GM12878 (cell line): ENCODE results near the gene WASHC2A.
"Not testable (repeated sequence)": the region's sequence is repeated elsewhere in the genome, so short reads cannot be mapped to it uniquely, and the experiment has no call there.

ENCODE experiments used
- EZH2 ChIP-seq: IDR thresholded peaks from 2 replicates; pipeline ENCODE4 v1.6.1; 2012; ENCODE audit warnings: low read depth, mild to moderate bottlenecking, control low read depth, inconsistent platforms, low read length, borderline replicate concordance; ENCODE audit not compliant: control insufficient read depth
- HDGF ChIP-seq: fragments of 450-650 bp; IDR thresholded peaks from 2 replicates; pipeline ENCODE4 v1.6.1; 2016; ENCODE audit warnings: antibody characterized with exemption
- NFIC ChIP-seq: IDR thresholded peaks from 2 replicates; pipeline ENCODE4 v1.6.1; 2012; ENCODE audit warnings: low read depth, mild to moderate bottlenecking, inconsistent platforms, low read length, moderate library complexity
- POLR2A ChIP-seq: IDR thresholded peaks from 2 replicates; pipeline ENCODE4 v1.6.1; 2011; ENCODE audit warnings: low read depth, mild to moderate bottlenecking, low read length
- POLR2AphosphoS5 ChIP-seq: IDR thresholded peaks from 2 replicates; pipeline ENCODE4 v1.6.1; 2011; ENCODE audit warnings: mild to moderate bottlenecking, low read length, inconsistent platforms
- STAT3 ChIP-seq: IDR thresholded peaks from 2 replicates; pipeline ENCODE4 v1.6.1; 2011; ENCODE audit warnings: low read depth, low read length, improper control_type of control experiment
- YY1 ChIP-seq: IDR thresholded peaks from 2 replicates; pipeline ENCODE4 v1.6.1; 2011; ENCODE audit warnings: low read depth, mild to moderate bottlenecking, low read length

GRCh38 chr10:50055494-50056292 lies 12.1 kb upstream of the WASHC2A start:
- TF ChIP-seq EZH2, NFIC, STAT3, HDGF, POLR2AphosphoS5, YY1, POLR2A: not testable (repeated sequence)
